Osteoblast (primary cell): ENCODE data around the gene CMYA5. TPM values are rescaled to one million over a fixed set of nuclear protein-coding genes. Genes with fewer than 3 reads are reported as not detected.

Source experiments
- DNase-seq: peaks from one replicate; pipeline ENCODE4 v3.0.0; 2011; ENCODE audit warnings: low spot score, mixed read lengths; ENCODE audit not compliant: insufficient read length; ENCODE audit errors: missing footprints
- H2AFZ ChIP-seq: 2 replicates; pipeline ENCODE4 v1.6.0; 2011; ENCODE audit warnings: mild to moderate bottlenecking, low read length
- H3K27ac ChIP-seq: 2 replicates; pipeline ENCODE4 v1.5.1; 2011; ENCODE audit warnings: mild to moderate bottlenecking, low read depth, low read length, moderate library complexity
- H3K27me3 ChIP-seq: 2 replicates; pipeline ENCODE4 v1.6.0; 2012; ENCODE audit warnings: mild to moderate bottlenecking, control low read depth, inconsistent platforms, low read length, moderate library complexity; ENCODE audit not compliant: insufficient read depth
- H3K36me3 ChIP-seq: 2 replicates; pipeline ENCODE4 v1.5.1; 2011; ENCODE audit warnings: mild to moderate bottlenecking, low read length, control low read depth, moderate library complexity; ENCODE audit not compliant: insufficient read depth
- H3K4me1 ChIP-seq: 2 replicates; pipeline ENCODE4 v1.5.1; 2011; ENCODE audit warnings: mild to moderate bottlenecking, low read length, control low read depth, moderate library complexity; ENCODE audit not compliant: insufficient read depth
- H3K4me2 ChIP-seq: 2 replicates; pipeline ENCODE4 v1.6.0; 2011; ENCODE audit warnings: mild to moderate bottlenecking, low read length; ENCODE audit not compliant: insufficient read depth
- H3K4me3 ChIP-seq: fragments of 200-600 bp; sonication (generic); 3 replicates; pipeline ENCODE4 v1.5.1; 2012; ENCODE audit warnings: mild to moderate bottlenecking, low read length, inconsistent platforms; ENCODE audit not compliant: insufficient read depth
- H3K79me2 ChIP-seq: 2 replicates; pipeline ENCODE4 v1.6.0; 2012; ENCODE audit warnings: mild to moderate bottlenecking, low read length, control low read depth, inconsistent platforms; ENCODE audit not compliant: insufficient read depth
- H3K9me3 ChIP-seq: 2 replicates; pipeline ENCODE4 v1.5.1; 2011; ENCODE audit warnings: low read depth, low read length, control low read depth
- H4K20me1 ChIP-seq: 2 replicates; pipeline ENCODE4 v1.6.0; 2012; ENCODE audit warnings: mild to moderate bottlenecking, low read length, control low read depth; ENCODE audit not compliant: insufficient read depth
- CTCF ChIP-seq: IDR thresholded peaks from 2 replicates; pipeline ENCODE4 v1.5.1; 2011; ENCODE audit warnings: mild to moderate bottlenecking, low read depth, low read length, moderate library complexity; ENCODE audit errors: extremely low read depth
- total RNA-seq: library from RNA; depleted of rRNA; stranded (reverse); fragments of >200 nt; gene quantifications from 2 replicates; pipeline ENCODE4 v1.2.3, GENCODE V29; 2012

Gene CMYA5
- total RNA-seq, 1 donor = 2.2 TPM

GRCh38 chr5:79814699-79815098 is 125.1 kb downstream of the CMYA5 start:
- H3K9me3 ChIP-seq = no peaks in the 10 kb centered on the region

GRCh38 chr5:79816014-79816413 is 126.4 kb downstream of the CMYA5 start:
- Histone ChIP-seq H3K9me3 (no peaks in the 10 kb centered on the region), H2AFZ (no peak overlapping the region), H3K36me3 (no peaks in the 10 kb centered on the region), H3K79me2 (no peaks in the 10 kb centered on the region), H4K20me1 (no peaks in the 10 kb centered on the region), H3K4me3 (no peak overlapping the region), H3K27me3 (peaks cover 4% of the 10 kb centered on the region), H3K27ac (no peak overlapping the region), H3K4me1 (no peaks in the 10 kb centered on the region), H3K4me2 (no peak overlapping the region)
- TF ChIP-seq CTCF = no peak
- DNase-seq = no peak

More at GRCh38 chr5:79814699-79815098, 125.1 kb downstream of the CMYA5 start:
- Histone ChIP-seq H3K36me3 (no peaks in the 10 kb centered on the region), H3K27me3 (peaks cover 4% of the 10 kb centered on the region), H3K27ac (no peak overlapping the region), H4K20me1 (no peaks in the 10 kb centered on the region), H2AFZ (no peak overlapping the region), H3K4me2 (no peak overlapping the region), H3K4me1 (no peaks in the 10 kb centered on the region), H3K4me3 (no peak overlapping the region), H3K79me2 (no peaks in the 10 kb centered on the region)
- no peak for TF ChIP-seq CTCF
- no peak for DNase-seq

- H3K4me2 ChIP-seq = no peak overlapping the region
- DNase-seq = no peak
- H2AFZ ChIP-seq = no peak overlapping the region
- TF ChIP-seq CTCF = no peak
- no peaks in the 10 kb centered on the region for H3K79me2 ChIP-seq
- H3K27me3 ChIP-seq = peaks cover 15% of the 10 kb centered on the region
- H3K4me1 ChIP-seq = no peaks in the 10 kb centered on the region
- H4K20me1 ChIP-seq = no peaks in the 10 kb centered on the region
- H3K4me3 ChIP-seq = no peak overlapping the region
- H3K27ac ChIP-seq = no peak overlapping the region
- no peaks in the 10 kb centered on the region for H3K36me3 ChIP-seq
- no peaks in the 10 kb centered on the region for H3K9me3 ChIP-seq
These were observed 131.0 kb downstream of the CMYA5 start for GRCh38 chr5:79820648-79821047.

- Histone ChIP-seq H3K27me3 (peaks cover 15% of the 10 kb centered on the region), H3K9me3 (no peaks in the 10 kb centered on the region), H3K36me3 (no peaks in the 10 kb centered on the region), H3K79me2 (no peaks in the 10 kb centered on the region), H2AFZ (no peak overlapping the region), H3K4me1 (no peaks in the 10 kb centered on the region), H3K4me3 (no peak overlapping the region), H4K20me1 (no peaks in the 10 kb centered on the region), H3K27ac (no peak overlapping the region), H3K4me2 (no peak overlapping the region)
- no peak for DNase-seq
- no peak for TF ChIP-seq CTCF
These were observed 134.8 kb downstream of the CMYA5 start for GRCh38 chr5:79824444-79824843.
